Psoas muscle (tissue), 8 donors: ENCODE data around the gene IL1B. TPM values are rescaled to one million over a fixed set of nuclear protein-coding genes. Genes with fewer than 3 reads are reported as not detected.

Experiments
- ATAC-seq, 4 donors: fragments of 200-7000 bp; cut with Tn5 transposase; one replicate each; pipeline ENCODE4 v1.9.1; 2020; ENCODE audit warnings: moderate library complexity in 3 of 4, mild to moderate bottlenecking in 2 of 4
- DNase-seq, 2 donors: peaks; one replicate each; pipeline ENCODE4 v3.0.0-alpha.2; 2020
- H3K27ac ChIP-seq: fragments of 200-600 bp; one replicate; pipeline ENCODE4 v1.8.0; 2022
- H3K27me3 ChIP-seq, 3 donors: fragments of 200-600 bp in 1 of 3; one replicate each; pipeline versions ENCODE4 v1.6.1 to v1.8.0; 2013 to 2022; ENCODE audit warnings: low read length in 2 of 3, mild to moderate bottlenecking in 2 of 3, moderate library complexity in 1 of 3; ENCODE audit not compliant: insufficient read depth in 3 of 3
- H3K36me3 ChIP-seq, 2 donors: fragments of 200-600 bp in 1 of 2; one replicate each; pipeline versions ENCODE4 v1.6.1 to v1.8.0; 2013 to 2022; ENCODE audit warnings: low read depth in 1 of 2, mild to moderate bottlenecking in 1 of 2, moderate library complexity in 1 of 2; ENCODE audit not compliant: insufficient read depth in 1 of 2
- H3K4me1 ChIP-seq: fragments of 200-600 bp; one replicate; pipeline ENCODE4 v1.8.0; 2022
- H3K4me3 ChIP-seq: fragments of 200-600 bp; one replicate; pipeline ENCODE4 v1.8.0; 2022; ENCODE audit warnings: mild to moderate bottlenecking
- H3K9me3 ChIP-seq: fragments of 200-600 bp; one replicate; pipeline ENCODE4 v1.8.0; 2022
- CTCF ChIP-seq: fragments of 200-600 bp; IDR thresholded peaks from one replicate; pipeline ENCODE4 v1.8.0; 2022; ENCODE audit warnings: antibody characterized with exemption
- WGBS, 3 donors: extraction: QIAGEN DNeasy Blood & Tissue Kit; methylation state at CpG; one replicate each; pipeline versions ENCODE4 v1.1.6 to v1.1.7; 2013; 5-methylcytosine and 5-hydroxymethylcytosine counted together
- intact Hi-C, 2 donors: fragments of 100-400 bp; cut with DNase I; formaldehyde crosslinking; loops; one replicate each; pipeline versions ENCODE4 v1.11.0 to v1.14.2; 2022
- polyA plus RNA-seq, 3 donors: library from polyadenylated mRNA; stranded (reverse); fragments of 200-250 nt; gene quantifications; one replicate each; pipeline ENCODE4 v1.2.3, GENCODE V29; 2013
- total RNA-seq, 4 donors: library from RNA; stranded (reverse); fragmentation: NEBNext Ultra II Directional in 2 of 4; extraction: Animal tissue kit (Norgen Biotek cat#: 25700) in 2 of 4; gene quantifications; one replicate each; pipeline versions ENCODE4 v1.2.1 to v1.2.4, GENCODE V29; 2021 to 2023
- donor health status: healthy with polysubstance abuse.
- donor health status: DM: no; HTN: no; CAD: no; lungs with moderate emphysema.
- donor health status: Bipolar disorder and iron deficiency.
- donor health status: healthy.
- donor health status: DM: yes; HTN: yes; CAD: no.
- donor health status: DM: no; HTN: no; CAD: no.
- donor health status: DM: no; HTN: no; CAD: no.
- donor health status: DM: yes; HTN: yes; CAD: no.

IL1B gene
- total and polyA plus RNA-seq, 7 donors, result 0.06 to 0.42 (median 0.27) TPM; not detected in 1

GRCh38 chr2:112803691-112804521 lies 32.7 kb downstream of the IL1B start:
- Histone ChIP-seq H3K4me3 (no peak overlapping the region), H3K27me3 (no peaks in the 10 kb centered on the region), H3K27ac (no peak overlapping the region), H3K9me3 (peaks cover 8% of the 10 kb centered on the region), H3K4me1 (no peaks in the 10 kb centered on the region), H3K36me3 (no peaks in the 10 kb centered on the region)
- no peak for DNase-seq
- no peak for ATAC-seq
- intact Hi-C loops, result no loop called here
- no peak for TF ChIP-seq CTCF
- 78 to 82% (median 80%) methylated on average over 5 of the region's 5 CpGs for WGBS, 3 donors

- H3K36me3 ChIP-seq, result no peaks in the 10 kb centered on the region
- intact Hi-C loops, result no loop called here
- no peaks in the 10 kb centered on the region for H3K9me3 ChIP-seq
- WGBS, 3 donors, result 75 to 85% (median 83%) methylated on average over 4 of the region's 4 CpGs
- DNase-seq, result no peak
- H3K4me3 ChIP-seq, result no peak overlapping the region
- ATAC-seq, result no peak
- H3K27me3 ChIP-seq, result no peaks in the 10 kb centered on the region
- H3K4me1 ChIP-seq, result no peaks in the 10 kb centered on the region
- no peak overlapping the region for H3K27ac ChIP-seq
- no peak for TF ChIP-seq CTCF
Observed at GRCh38 chr2:112800881-112801583, 35.5 kb downstream of the IL1B start.

- 60 to 68% (median 64%) methylated on average over 8 of the region's 8 CpGs for WGBS, 3 donors
- H3K4me1 ChIP-seq, result no peaks in the 10 kb centered on the region
- H3K4me3 ChIP-seq, result no peak overlapping the region
- H3K27me3 ChIP-seq, result no peaks in the 10 kb centered on the region
- ATAC-seq (no peak), DNase-seq (no peak)
- no peak overlapping the region for H3K27ac ChIP-seq
- intact Hi-C loops, result no loop called here
- no peak for TF ChIP-seq CTCF
- H3K36me3 ChIP-seq, result no peaks in the 10 kb centered on the region
- H3K9me3 ChIP-seq, result no peaks in the 10 kb centered on the region
Observed at GRCh38 chr2:112798979-112799975, 37.3 kb downstream of the IL1B start.

- no peak overlapping the region for H3K27ac ChIP-seq
- no peak for DNase-seq
- TF ChIP-seq CTCF, result no peak
- no peaks in the 10 kb centered on the region for H3K4me1 ChIP-seq
- H3K9me3 ChIP-seq, result no peaks in the 10 kb centered on the region
- H3K27me3 ChIP-seq, result no peaks in the 10 kb centered on the region
- no peaks in the 10 kb centered on the region for H3K36me3 ChIP-seq
- H3K4me3 ChIP-seq, result no peak overlapping the region
- 0% methylated on average over 1 of the region's 1 CpG for WGBS, 3 donors
- ATAC-seq, result no peak
- intact Hi-C loops, result no loop called here
Observed at GRCh38 chr2:112796486-112796885, 40.1 kb downstream of the IL1B start.
